B cell (primary cell): ENCODE measurements around the gene FUT7. TPM values are rescaled to one million over a fixed set of nuclear protein-coding genes. Genes with fewer than 3 reads are reported as not detected.

Experiments
- ATAC-seq: fragments of 200-7000 bp; cut with Tn5 transposase; one replicate; pipeline ENCODE4 v1.10.0; 2021; ENCODE audit warnings: low read depth, mild to moderate bottlenecking, moderate number of reproducible peaks, moderate library complexity
- CTCF ChIA-PET: fragments of 350-600 bp; sonication (Branson Sonifier 250); formaldehyde crosslinking; loops from one replicate; lab custom pipeline; 2021; ENCODE audit warnings: antibody characterized with exemption, inconsistent platforms; lab: Charles Lee
- POLR2A ChIA-PET: fragments of 350-600 bp; sonication (Branson Sonifier 250); formaldehyde crosslinking; loops from one replicate; lab custom pipeline; 2021; ENCODE audit warnings: antibody characterized with exemption; lab: Charles Lee
- DNase-seq: peaks from one replicate; pipeline ENCODE4 v3.0.0; 2013
- H2AFZ ChIP-seq: 2 replicates; pipeline ENCODE4 v1.6.1; 2012; ENCODE audit warnings: mild to moderate bottlenecking, low read depth, low read length; ENCODE audit not compliant: insufficient read depth, poor library complexity, severe bottlenecking
- H3K27ac ChIP-seq, 2 donors: 1 replicate in 1 of 2; 2 replicates in 1 of 2; pipeline ENCODE4 v1.5.1; 2012 to 2013; ENCODE audit warnings: low read length in 2 of 2, mild to moderate bottlenecking in 2 of 2, moderate library complexity in 1 of 2
- H3K27me3 ChIP-seq, 4 experiments: fragments of 200-600 bp in 1 of 4; sonication (generic) in 1 of 4; replicated peaks in 1 of 4; 1 replicate in 2 of 4; 2 replicates in 2 of 4; pipeline versions ENCODE4 v1.6.1 to v1.7.0; 2013 to 2016; ENCODE audit warnings: low read length in 3 of 4, mild to moderate bottlenecking in 2 of 4, mixed read lengths in 1 of 4, moderate library complexity in 1 of 4; ENCODE audit not compliant: insufficient read depth in 4 of 4, control insufficient read depth in 3 of 4; ENCODE audit errors: control extremely low read depth in 1 of 4
- H3K36me3 ChIP-seq, 2 experiments: replicated peaks in 1 of 2; 1 replicate in 1 of 2; 2 replicates in 1 of 2; pipeline versions ENCODE4 v1.6.1 to v1.7.1; 2013; ENCODE audit warnings: low read length in 1 of 2; ENCODE audit not compliant: insufficient read depth in 2 of 2, control insufficient read depth in 1 of 2; ENCODE audit errors: control extremely low read depth in 1 of 2, extremely low read depth in 1 of 2
- H3K4me1 ChIP-seq, 2 donors: fragments of 200-600 bp in 1 of 2; sonication (generic) in 1 of 2; 1 replicate in 1 of 2; 2 replicates in 1 of 2; pipeline versions ENCODE4 v1.5.1 to v1.6.1; 2013 to 2017; ENCODE audit warnings: low read length in 2 of 2; ENCODE audit not compliant: control insufficient read depth in 2 of 2, insufficient read depth in 2 of 2
- H3K4me2 ChIP-seq: replicated peaks from 2 replicates; pipeline ENCODE3; 2012; ENCODE audit warnings: mild to moderate bottlenecking, low read depth, low read length; ENCODE audit not compliant: poor library complexity, severe bottlenecking
- H3K4me3 ChIP-seq, 5 experiments: fragments of 200-600 bp in 1 of 5; sonication (generic) in 1 of 5; 1 replicate in 3 of 5; 2 replicates in 2 of 5; pipeline versions ENCODE4 v1.5.1 to v1.7.0; 2011 to 2016; ENCODE audit warnings: low read length in 4 of 5, mild to moderate bottlenecking in 4 of 5, low read depth in 2 of 5, control low read depth in 1 of 5, moderate library complexity in 1 of 5; ENCODE audit not compliant: insufficient read depth in 1 of 5; ENCODE audit errors: control extremely low read depth in 1 of 5, extremely low read depth in 1 of 5
- H3K79me2 ChIP-seq: fragments of 200-600 bp; sonication (generic); one replicate; pipeline ENCODE4 v1.6.0; 2016; ENCODE audit warnings: low read length; ENCODE audit not compliant: control insufficient read depth, insufficient read depth
- H3K9ac ChIP-seq: fragments of 200-600 bp; sonication (generic); 2 replicates; pipeline ENCODE4 v1.6.1; 2017; ENCODE audit warnings: mild to moderate bottlenecking, low read length, moderate library complexity
- H3K9me3 ChIP-seq, 3 donors: one replicate each; pipeline versions ENCODE4 v1.6.1 to v1.7.1; 2013; ENCODE audit warnings: low read length in 2 of 3; ENCODE audit not compliant: control insufficient read depth in 2 of 3, insufficient read depth in 1 of 3; ENCODE audit errors: control extremely low read depth in 1 of 3
- H4K20me1 ChIP-seq: 2 replicates; pipeline ENCODE4 v1.6.0; 2012; ENCODE audit warnings: mild to moderate bottlenecking, low read length; ENCODE audit not compliant: insufficient read depth, control insufficient read depth, poor library complexity, severe bottlenecking
- H3K27ac Mint-ChIP-seq: one replicate; pipeline ENCODE4 v1.8.0; 2021; ENCODE audit warnings: mixed read lengths
- H3K27me3 Mint-ChIP-seq: one replicate; pipeline ENCODE4 v1.8.0; 2021; ENCODE audit warnings: mixed read lengths
- H3K4me1 Mint-ChIP-seq: one replicate; pipeline ENCODE4 v1.8.0; 2021; ENCODE audit warnings: mixed read lengths
- H3K4me3 Mint-ChIP-seq: one replicate; pipeline ENCODE4 v1.8.0; 2021; ENCODE audit warnings: mixed read lengths
- H3K9me3 Mint-ChIP-seq: one replicate; pipeline ENCODE4 v1.8.0; 2022; ENCODE audit warnings: mixed read lengths; ENCODE audit not compliant: insufficient read depth
- CTCF ChIP-seq: fragments of 200-600 bp; IDR thresholded peaks from one replicate; pipeline ENCODE4 v1.8.0; 2022; ENCODE audit warnings: antibody characterized with exemption, mild to moderate bottlenecking
- EZH2 ChIP-seq: IDR thresholded peaks from 2 replicates; pipeline ENCODE4 v1.6.1; 2012; ENCODE audit warnings: borderline replicate concordance, low read depth, mild to moderate bottlenecking, moderate library complexity, low read length; ENCODE audit not compliant: insufficient read depth, poor library complexity, severe bottlenecking
- WGBS: methylation state at CpG from one replicate; pipeline ENCODE4 v1.1.5; 2013; ENCODE audit warnings: missing lambda C conversion rate; ENCODE audit not compliant: insufficient coverage; 5-methylcytosine and 5-hydroxymethylcytosine counted together
- intact Hi-C: fragments of 100-400 bp; cut with micrococcal nuclease; formaldehyde crosslinking; loops from one replicate; pipeline ENCODE4 v1.10.0; 2022
- polyA plus RNA-seq: library from polyadenylated mRNA; depleted of rRNA; stranded (reverse); fragments of >200 nt; gene quantifications from 2 replicates; pipeline ENCODE4 v1.2.3, GENCODE V29; 2012
- total RNA-seq, 2 donors: library from RNA; stranded (reverse); fragments of 120-200 nt in 1 of 2; gene quantifications; 1 replicate in 1 of 2; 2 replicates in 1 of 2; pipeline versions ENCODE4 v1.2.3 to v1.2.4, GENCODE V29; 2013 to 2022

FUT7 gene
- total and polyA plus RNA-seq, 2 donors (not counting 1 experiment from before 2014, with no cell fraction given), result 7.3 to 8.2 TPM

- CTCF ChIA-PET, result no interaction called here
- H3K27ac ChIP-seq, result no peak overlapping the region
- POLR2A ChIA-PET, result no interaction called here
- no peak for DNase-seq
- WGBS, result 79% methylated on average over 5 of the region's 5 CpGs
- H3K4me1 Mint-ChIP-seq, result peaks cover 9% of the 10 kb centered on the region
- H3K79me2 ChIP-seq, result no peaks in the 10 kb centered on the region
- peaks cover 5% of the 10 kb centered on the region for H4K20me1 ChIP-seq
- no peak overlapping the region for H3K9ac ChIP-seq
- ATAC-seq, result no peak
- no peak overlapping the region for H2AFZ ChIP-seq
- H3K27me3 ChIP-seq, result peaks cover 0 to 84% (median 50%) of the 10 kb centered on the region in 4 experiments
- intact Hi-C loops, result no loop called here
- no peaks in the 10 kb centered on the region for H3K36me3 ChIP-seq
- H3K9me3 ChIP-seq, result peaks cover 0 to 37% (median 0%) of the 10 kb centered on the region in 3 donors
- H3K4me2 ChIP-seq, result no peak overlapping the region
- no peak overlapping the region for H3K4me3 ChIP-seq
- peaks cover 25 to 34% of the 10 kb centered on the region in 2 donors for H3K4me1 ChIP-seq
- no peak overlapping the region for H3K27ac Mint-ChIP-seq
- peaks cover 13% of the 10 kb centered on the region for H3K27me3 Mint-ChIP-seq
- H3K9me3 Mint-ChIP-seq, result no peaks in the 10 kb centered on the region
- no peak overlapping the region for H3K4me3 Mint-ChIP-seq
- no peak for TF ChIP-seq CTCF
Measured at GRCh38 chr9:137050570-137050969, 18.7 kb upstream of the FUT7 start.

DNA sequence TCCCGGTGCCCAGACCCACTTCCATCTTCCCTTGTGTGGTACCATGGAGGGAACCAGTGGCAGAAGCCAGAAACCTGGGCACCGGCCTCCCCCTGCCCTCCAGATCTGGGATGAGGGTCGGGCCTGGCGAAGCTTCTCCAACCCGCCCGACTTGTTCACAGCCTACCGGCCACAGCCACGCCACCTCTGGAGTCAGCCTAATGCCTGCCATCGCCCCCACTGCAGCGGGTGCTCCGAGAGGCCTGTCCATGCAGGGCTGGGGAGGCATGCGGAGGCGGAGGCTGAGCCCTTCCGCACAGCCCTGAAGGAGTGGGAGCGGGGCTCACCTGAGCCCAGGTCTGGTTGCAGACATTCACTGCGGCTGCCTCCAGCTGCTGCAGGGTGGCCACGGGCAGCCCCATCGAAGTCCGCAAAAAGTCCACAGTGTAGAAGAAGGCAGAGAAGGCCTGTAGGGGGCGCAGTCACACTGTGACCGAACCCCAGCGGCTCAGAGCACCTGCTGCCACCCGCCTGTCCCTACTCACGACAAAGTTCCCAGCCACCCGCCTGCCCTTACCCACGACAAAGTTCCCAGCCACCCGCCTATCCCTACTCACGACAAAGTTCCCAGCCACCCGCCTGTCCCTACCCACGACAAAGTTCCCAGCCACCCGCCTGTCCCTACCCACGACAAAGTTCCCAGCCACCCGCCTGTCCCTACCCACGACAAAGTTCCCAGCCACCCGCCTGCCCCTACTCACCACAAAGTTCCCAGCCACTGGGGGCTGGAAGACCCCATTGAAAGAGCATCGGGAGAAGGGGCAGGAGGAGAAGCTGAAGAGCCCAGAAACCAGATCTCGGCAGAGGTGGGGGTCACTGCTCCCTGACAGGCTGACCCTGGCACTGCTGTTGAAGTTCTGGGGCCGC is 17.9 kb upstream of the FUT7 start:
- ATAC-seq, result no peak
- Mint-ChIP-seq H3K4me1 (peaks cover 13% of the 10 kb centered on the region), H3K4me3 (no peak overlapping the region), H3K27me3 (peaks cover 15% of the 10 kb centered on the region), H3K27ac (peak overlapping the region; percentile 15), H3K9me3 (no peaks in the 10 kb centered on the region)
- no peak overlapping the region for H3K9ac ChIP-seq
- H3K79me2 ChIP-seq, result no peaks in the 10 kb centered on the region
- 43% methylated on average over 37 of the region's 38 CpGs for whole genome bisulfite sequencing
- H2AFZ ChIP-seq, result no peak overlapping the region
- no peak overlapping the region for H3K4me2 ChIP-seq
- intact Hi-C loops, result no loop called here
- H3K9me3 ChIP-seq, result peaks cover 0 to 34% (median 0%) of the 10 kb centered on the region in 3 donors
- peak; percentile 62 for DNase-seq
- POLR2A ChIA-PET, result interaction anchor here (0.5 kb wide), 1 partner anchor 20 kb away, joined by 3 read pairs; no protein-coding TSS in a partner anchor
- no peaks in the 10 kb centered on the region for H3K36me3 ChIP-seq
- no peak overlapping the region for H3K4me3 ChIP-seq
- H3K27me3 ChIP-seq, result peaks cover 0 to 88% (median 53%) of the 10 kb centered on the region in 4 experiments
- CTCF ChIA-PET, result interaction anchor here (0.7 kb wide), 1 partner anchor 205 kb away, joined by 3 read pairs; no protein-coding TSS in a partner anchor
- H3K27ac ChIP-seq, result no peak overlapping the region
- H3K4me1 ChIP-seq, result peaks cover 31 to 42% of the 10 kb centered on the region in 2 donors
- H4K20me1 ChIP-seq, result peaks cover 5% of the 10 kb centered on the region
- peak; percentile 40 for TF ChIP-seq CTCF
- no peak for TF ChIP-seq EZH2
